SKM-1 (cell line): ENCODE measurements around the gene PELI3.

Experiments used
- DNase-seq: peaks from one replicate; lab custom pipeline; 2025; ENCODE audit not compliant: unreplicated experiment; lab: John Stamatoyannopoulos, UW

PELI3 gene

GRCh38 chr11:66497206-66497605 lies 30.5 kb downstream of the PELI3 start:
- no peak for DNase-seq

GRCh38 chr11:66498506-66498905 lies 31.8 kb downstream of the PELI3 start:
- DNase-seq = no peak

- DNase-seq = no peak
Observed at GRCh38 chr11:66505276-66505816, 38.6 kb downstream of the PELI3 start.

- no peak for DNase-seq
Observed at GRCh38 chr11:66509131-66509561, 42.4 kb downstream of the PELI3 start.

GRCh38 chr11:66510271-66510989 lies 43.7 kb downstream of the PELI3 start, which contains the start of gene BBS1:
Gene BBS1, plus strand, starts transcription at chr11:66510635. Its CDS starts 25 bp downstream, at chr11:66510660.
- DNase-seq = peak; percentile 46

- DNase-seq = no peak
Observed at GRCh38 chr11:66510990-66511339, 44.3 kb downstream of the PELI3 start.

- no peak for DNase-seq
Observed at GRCh38 chr11:66523611-66524010, 56.9 kb downstream of the PELI3 start.

GRCh38 chr11:66524304-66525040 lies 57.8 kb downstream of the PELI3 start:
- no peak for DNase-seq
